Liver (tissue), 3 donors: ENCODE results near the gene KCNN3.

Experiments used
- CTCF ChIP-seq: fragments of 150-350 bp; IDR thresholded peaks from 2 replicates; pipeline ENCODE4 v1.5.1; 2017; ENCODE audit warnings: improper control_type of control experiment, low read depth, low read length; ENCODE audit not compliant: missing input control
- MAX ChIP-seq: IDR thresholded peaks from 2 replicates; pipeline ENCODE4 v1.6.1; 2016; ENCODE audit warnings: antibody characterized with exemption
- RAD21 ChIP-seq, 2 donors: IDR thresholded peaks; 2 replicates each; pipeline ENCODE4 v1.6.1; 2016; ENCODE audit warnings: antibody characterized with exemption in 2 of 2, mild to moderate bottlenecking in 2 of 2
- donor health status: healthy.
- donor health status: healthy.

GRCh38 chr1:154819628-154820590 is 50.2 kb downstream of the KCNN3 start:
- peak; percentile 45 for TF ChIP-seq CTCF
- peak; percentile 45 to 74 for TF ChIP-seq RAD21 (IDR thresholded peaks at IDR 0.05)
- TF ChIP-seq MAX: no peak
